ENCODE measurements around the gene PSD2. TPM values are rescaled to one million over a fixed set of nuclear protein-coding genes. Genes with fewer than 3 reads are reported as not detected.
A peak's percentile ranks its signal among the peaks of the same experiment; 100 is the strongest.

Gene PSD2
- total and polyA plus RNA-seq, 2 of the 13 experiments (the other 11 are each of a cell fraction or from before 2014, with no cell fraction given): 0.07 TPM; not detected in 1

DNA sequence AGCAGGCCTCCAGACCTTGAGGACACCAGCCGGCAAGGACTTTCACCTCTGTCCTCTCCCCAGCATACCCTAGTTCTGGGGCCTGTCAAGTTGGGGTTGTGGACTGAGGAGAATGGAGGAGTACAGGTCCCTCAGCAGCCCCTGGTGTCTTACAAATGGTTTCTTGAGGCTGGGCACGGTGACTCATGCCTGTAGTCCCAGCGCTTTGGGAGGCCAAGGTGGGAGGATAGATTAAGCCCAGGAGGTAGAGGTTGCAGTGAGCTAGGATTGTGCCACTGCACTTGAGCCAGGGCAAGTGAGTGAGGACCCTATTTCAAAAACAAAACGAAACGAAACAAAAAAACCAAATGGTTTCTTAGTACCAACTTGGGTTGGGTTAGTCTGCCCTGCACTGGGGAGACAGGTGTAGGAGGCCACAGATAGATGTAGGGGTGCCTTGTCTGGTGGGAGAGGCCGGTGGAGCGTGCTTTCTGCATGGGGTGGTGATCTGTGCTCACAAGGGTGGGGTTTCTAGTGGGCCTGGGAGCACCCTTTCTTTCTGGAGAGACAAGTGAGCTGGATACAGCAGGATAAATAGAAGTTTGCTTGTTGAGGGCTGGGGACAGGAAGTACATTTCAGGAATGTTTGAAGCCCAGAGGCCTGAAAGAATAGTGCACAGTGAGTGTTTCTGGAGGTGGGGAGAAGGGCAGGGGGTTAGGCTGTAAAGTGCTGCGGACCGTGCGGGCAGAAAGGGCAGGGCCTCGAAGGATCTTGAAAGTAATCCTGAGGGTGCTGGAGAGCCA is 37.7 kb upstream of the PSD2 start:
- Histone ChIP-seq H2AFZ (ENCODE audit: low read length) (no peak overlapping the region), H3K4me3 (replicated peaks in 1 of 3; ENCODE audit: insufficient read depth in 1 of 3, low read depth in 2 of 3, low read length in 3 of 3) (peak overlapping the region; percentile 21 to 45 (median 30); a peak in 5 of 6 replicates), H3K36me3 (replicated peaks in 1 of 2; ENCODE audit: control insufficient read depth in 1 of 2, insufficient read depth in 2 of 2, low read length in 2 of 2) (no peaks in the 10 kb centered on the region), H3K9ac (ENCODE audit: insufficient read depth, low read depth, low read length) (peak overlapping the region; percentile 40), H3K27ac (ENCODE audit: extremely low read length, insufficient read depth, low read length) (no peak overlapping the region), H3K27me3 (ENCODE audit: control insufficient read depth in 1 of 2, insufficient read depth in 2 of 2, low read length in 2 of 2) (peaks cover 1 to 16% of the 10 kb centered on the region in 2 experiments; a peak in 3 of 5 replicates), H3K9me3 (ENCODE audit: low read length) (no peaks in the 10 kb centered on the region), H4K20me1 (ENCODE audit: insufficient read depth, low read length) (no peaks in the 10 kb centered on the region), H3K4me2 (ENCODE audit: low read depth, low read length) (peak overlapping the region; percentile 84), H3K79me2 (ENCODE audit: insufficient read depth, low read length) (no peaks in the 10 kb centered on the region), H3K4me1 (ENCODE audit: insufficient read depth, low read length) (peaks cover 84% of the 10 kb centered on the region)
- in situ Hi-C loops (cut with HindIII; ENCODE audit: extremely low pct_ligation_motif_present, low pct_unique_long_range_greater_than_20kb): no loop called here
- intact Hi-C loops (cut with micrococcal nuclease; ENCODE audit: unreplicated experiment): no loop called here
- BruUV-seq (replicated peaks): no TSS peak
- WGBS (ENCODE audit: low lambda C conversion rate): 11% methylated on average over 11 of the region's 11 CpGs
- POLR2A ChIA-PET: interaction anchor here (0.9 to 2.5 kb wide), 7 partner anchors 9 to 58 kb away, joined by 3 to 12 read pairs (median 4); no protein-coding TSS in a partner anchor
- ATAC-seq: peak; percentile 82
- DNase-seq (ENCODE audit: low spot score): peak; percentile 65
- peak; percentile 59 for FAIRE-seq
- CTCF ChIA-PET (ENCODE audit: low intra/inter-chr PET ratio, low total read pairs): no interaction called here
- peak; percentile 79 for TF ChIP-seq TEAD3 (CRISPR knock-in tag; optimal IDR thresholded peaks at IDR 0.05; ENCODE audit: borderline replicate concordance)
- no peak for TF ChIP-seq ZSCAN9 (CRISPR knock-in tag; IDR thresholded peaks at IDR 0.05; ENCODE audit: borderline replicate concordance)
- TF ChIP-seq PAWR (CRISPR knock-in tag; IDR thresholded peaks at IDR 0.05; ENCODE audit: borderline replicate concordance): no peak
- TF ChIP-seq, protein P1, sequence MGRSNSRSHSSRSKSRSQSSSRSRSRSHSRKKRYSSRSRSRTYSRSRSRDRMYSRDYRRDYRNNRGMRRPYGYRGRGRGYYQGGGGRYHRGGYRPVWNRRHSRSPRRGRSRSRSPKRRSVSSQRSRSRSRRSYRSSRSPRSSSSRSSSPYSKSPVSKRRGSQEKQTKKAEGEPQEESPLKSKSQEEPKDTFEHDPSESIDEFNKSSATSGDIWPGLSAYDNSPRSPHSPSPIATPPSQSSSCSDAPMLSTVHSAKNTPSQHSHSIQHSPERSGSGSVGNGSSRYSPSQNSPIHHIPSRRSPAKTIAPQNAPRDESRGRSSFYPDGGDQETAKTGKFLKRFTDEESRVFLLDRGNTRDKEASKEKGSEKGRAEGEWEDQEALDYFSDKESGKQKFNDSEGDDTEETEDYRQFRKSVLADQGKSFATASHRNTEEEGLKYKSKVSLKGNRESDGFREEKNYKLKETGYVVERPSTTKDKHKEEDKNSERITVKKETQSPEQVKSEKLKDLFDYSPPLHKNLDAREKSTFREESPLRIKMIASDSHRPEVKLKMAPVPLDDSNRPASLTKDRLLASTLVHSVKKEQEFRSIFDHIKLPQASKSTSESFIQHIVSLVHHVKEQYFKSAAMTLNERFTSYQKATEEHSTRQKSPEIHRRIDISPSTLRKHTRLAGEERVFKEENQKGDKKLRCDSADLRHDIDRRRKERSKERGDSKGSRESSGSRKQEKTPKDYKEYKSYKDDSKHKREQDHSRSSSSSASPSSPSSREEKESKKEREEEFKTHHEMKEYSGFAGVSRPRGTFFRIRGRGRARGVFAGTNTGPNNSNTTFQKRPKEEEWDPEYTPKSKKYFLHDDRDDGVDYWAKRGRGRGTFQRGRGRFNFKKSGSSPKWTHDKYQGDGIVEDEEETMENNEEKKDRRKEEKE (IDR thresholded peaks at IDR 0.05): no peak
- no peak for TF ChIP-seq ZNF382 (CRISPR knock-in tag; IDR thresholded peaks at IDR 0.05; ENCODE audit: borderline replicate concordance)
- TF ChIP-seq, protein P2, sequence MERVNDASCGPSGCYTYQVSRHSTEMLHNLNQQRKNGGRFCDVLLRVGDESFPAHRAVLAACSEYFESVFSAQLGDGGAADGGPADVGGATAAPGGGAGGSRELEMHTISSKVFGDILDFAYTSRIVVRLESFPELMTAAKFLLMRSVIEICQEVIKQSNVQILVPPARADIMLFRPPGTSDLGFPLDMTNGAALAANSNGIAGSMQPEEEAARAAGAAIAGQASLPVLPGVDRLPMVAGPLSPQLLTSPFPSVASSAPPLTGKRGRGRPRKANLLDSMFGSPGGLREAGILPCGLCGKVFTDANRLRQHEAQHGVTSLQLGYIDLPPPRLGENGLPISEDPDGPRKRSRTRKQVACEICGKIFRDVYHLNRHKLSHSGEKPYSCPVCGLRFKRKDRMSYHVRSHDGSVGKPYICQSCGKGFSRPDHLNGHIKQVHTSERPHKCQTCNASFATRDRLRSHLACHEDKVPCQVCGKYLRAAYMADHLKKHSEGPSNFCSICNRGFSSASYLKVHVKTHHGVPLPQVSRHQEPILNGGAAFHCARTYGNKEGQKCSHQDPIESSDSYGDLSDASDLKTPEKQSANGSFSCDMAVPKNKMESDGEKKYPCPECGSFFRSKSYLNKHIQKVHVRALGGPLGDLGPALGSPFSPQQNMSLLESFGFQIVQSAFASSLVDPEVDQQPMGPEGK (CRISPR knock-in tag; IDR thresholded peaks at IDR 0.05): peak; percentile 48
- no peak for TF ChIP-seq ZFYVE20 (CRISPR knock-in tag; IDR thresholded peaks at IDR 0.05; ENCODE audit: borderline replicate concordance, low read depth)
- no peak for TF ChIP-seq ZNF558 (CRISPR knock-in tag; IDR thresholded peaks at IDR 0.05; ENCODE audit: borderline replicate concordance)
- TF ChIP-seq, protein P3, sequence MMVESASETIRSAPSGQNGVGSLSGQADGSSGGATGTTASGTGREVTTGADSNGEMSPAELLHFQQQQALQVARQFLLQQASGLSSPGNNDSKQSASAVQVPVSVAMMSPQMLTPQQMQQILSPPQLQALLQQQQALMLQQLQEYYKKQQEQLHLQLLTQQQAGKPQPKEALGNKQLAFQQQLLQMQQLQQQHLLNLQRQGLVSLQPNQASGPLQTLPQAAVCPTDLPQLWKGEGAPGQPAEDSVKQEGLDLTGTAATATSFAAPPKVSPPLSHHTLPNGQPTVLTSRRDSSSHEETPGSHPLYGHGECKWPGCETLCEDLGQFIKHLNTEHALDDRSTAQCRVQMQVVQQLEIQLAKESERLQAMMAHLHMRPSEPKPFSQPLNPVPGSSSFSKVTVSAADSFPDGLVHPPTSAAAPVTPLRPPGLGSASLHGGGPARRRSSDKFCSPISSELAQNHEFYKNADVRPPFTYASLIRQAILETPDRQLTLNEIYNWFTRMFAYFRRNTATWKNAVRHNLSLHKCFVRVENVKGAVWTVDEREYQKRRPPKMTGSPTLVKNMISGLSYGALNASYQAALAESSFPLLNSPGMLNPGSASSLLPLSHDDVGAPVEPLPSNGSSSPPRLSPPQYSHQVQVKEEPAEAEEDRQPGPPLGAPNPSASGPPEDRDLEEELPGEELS (CRISPR knock-in tag; IDR thresholded peaks at IDR 0.05): peak; percentile 14; the same call in 1 of the 2 replicates
- TF ChIP-seq U2AF1 (optimal IDR thresholded peaks at IDR 0.05; ENCODE audit: low read depth, low read length): no peak
- no peak for TF ChIP-seq TRIM24 (CRISPR knock-in tag; IDR thresholded peaks at IDR 0.05)
- TF ChIP-seq CBX5 (CRISPR knock-in tag; IDR thresholded peaks at IDR 0.05; ENCODE audit: borderline replicate concordance): no peak
- peak; percentile 22; the same call in 1 of the 2 replicates for TF ChIP-seq TBX2 (CRISPR knock-in tag; IDR thresholded peaks at IDR 0.05; ENCODE audit: borderline replicate concordance)
- no peak for TF ChIP-seq HMG20B (CRISPR knock-in tag; conservative IDR thresholded peaks at IDR 0.05)
- TF ChIP-seq MED13 (CRISPR knock-in tag; IDR thresholded peaks at IDR 0.05): no peak
- peak; percentile 54; the same call in 1 of the 2 replicates for TF ChIP-seq ZNF121 (CRISPR knock-in tag; IDR thresholded peaks at IDR 0.05)

Data from HepG2 (cell line).